GM19467 (cell line): Measurements from ENCODE around the gene SUMO1.
"Not testable (repeated sequence)": the region's sequence is repeated elsewhere in the genome, so short reads cannot be mapped to it uniquely, and the experiment has no call there.

Experiments
- ATAC-seq: cut with Tn5 transposase; IDR thresholded peaks from one replicate; pipeline ENCODE4 v1.9.1; 2021; ENCODE audit warnings: mild to moderate bottlenecking, moderate library complexity; ENCODE audit not compliant: unreplicated experiment

The SUMO1 gene

GRCh38 chr2:202238234-202239197 lies at the start of gene SUMO1:
TSS of gene SUMO1 (minus strand) at chr2:202238597. CDS start at chr2:202238451, 146 bp downstream.
- ATAC-seq, result peak; percentile 93

- no peak for ATAC-seq
Observed at GRCh38 chr2:202286595-202286994, 48.2 kb upstream of the SUMO1 start.

- ATAC-seq, result no peak
Observed at GRCh38 chr2:202278944-202279343, 40.5 kb upstream of the SUMO1 start.

GRCh38 chr2:202278036-202278760 lies 39.8 kb upstream of the SUMO1 start:
- ATAC-seq, result no peak

GRCh38 chr2:202276078-202276720 lies 37.8 kb upstream of the SUMO1 start:
- ATAC-seq, result not testable (repeated sequence)

GRCh38 chr2:202270487-202270886 lies 32.1 kb upstream of the SUMO1 start:
- ATAC-seq, result no peak

GRCh38 chr2:202269585-202269984 lies 31.2 kb upstream of the SUMO1 start:
- no peak for ATAC-seq

GRCh38 chr2:202267495-202267894 lies 29.1 kb upstream of the SUMO1 start:
- ATAC-seq, result no peak

GRCh38 chr2:202265467-202266277 lies 27.3 kb upstream of the SUMO1 start, which contains the start of gene NOP58:
TSS of gene NOP58 (plus strand) at chr2:202265763. CDS start at chr2:202265942, 179 bp downstream.
- peak; percentile 82 for ATAC-seq

GRCh38 chr2:202261531-202261930 lies 23.1 kb upstream of the SUMO1 start:
- no peak for ATAC-seq

GRCh38 chr2:202251494-202251893 lies 13.1 kb upstream of the SUMO1 start:
- ATAC-seq, result no peak

GRCh38 chr2:202249521-202250253 lies 11.3 kb upstream of the SUMO1 start:
- ATAC-seq, result no peak

GRCh38 chr2:202247710-202248109 lies 9.3 kb upstream of the SUMO1 start:
- ATAC-seq, result not testable (repeated sequence)

GRCh38 chr2:202237787-202238233 lies 587 bp downstream of the SUMO1 start:
- ATAC-seq, result peak; percentile 42

GRCh38 chr2:202221873-202222272 lies 16.5 kb downstream of the SUMO1 start:
- no peak for ATAC-seq

GRCh38 chr2:202215179-202215578 lies 23.2 kb downstream of the SUMO1 start:
- ATAC-seq, result no peak

GRCh38 chr2:202208526-202208925 lies 29.9 kb downstream of the SUMO1 start:
- ATAC-seq, result no peak

GRCh38 chr2:202204855-202205254 lies 33.5 kb downstream of the SUMO1 start:
- no peak for ATAC-seq

- ATAC-seq, result no peak
Observed at GRCh38 chr2:202203348-202203747, 35.0 kb downstream of the SUMO1 start.
